GM19240 (cell line): ENCODE results near the gene THRAP3.

Experiments
- DNase-seq: peaks from one replicate; pipeline ENCODE4 v3.0.0; 2011; ENCODE audit warnings: low spot score; ENCODE audit not compliant: insufficient read length

Gene THRAP3

DNA sequence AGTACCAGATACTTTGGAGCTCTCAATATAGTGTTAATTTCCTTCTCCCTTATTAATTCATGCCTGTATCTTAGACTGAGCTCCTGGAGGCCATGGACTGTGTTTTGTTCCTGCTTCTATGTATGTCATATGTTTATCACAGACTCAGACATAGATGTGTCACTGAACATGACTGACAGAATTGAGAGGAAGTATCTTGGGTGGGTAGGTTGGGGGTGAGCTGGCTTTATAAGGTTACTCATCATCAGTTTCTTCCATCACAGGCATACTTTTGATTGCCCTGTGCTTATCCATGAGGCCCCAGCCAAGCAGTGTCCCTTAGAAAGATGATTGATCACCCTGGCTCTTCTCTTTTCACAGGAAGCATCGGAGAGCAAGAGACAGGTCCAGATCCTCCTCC is 76.3 kb downstream of the THRAP3 start:
- no peak for DNase-seq

DNA sequence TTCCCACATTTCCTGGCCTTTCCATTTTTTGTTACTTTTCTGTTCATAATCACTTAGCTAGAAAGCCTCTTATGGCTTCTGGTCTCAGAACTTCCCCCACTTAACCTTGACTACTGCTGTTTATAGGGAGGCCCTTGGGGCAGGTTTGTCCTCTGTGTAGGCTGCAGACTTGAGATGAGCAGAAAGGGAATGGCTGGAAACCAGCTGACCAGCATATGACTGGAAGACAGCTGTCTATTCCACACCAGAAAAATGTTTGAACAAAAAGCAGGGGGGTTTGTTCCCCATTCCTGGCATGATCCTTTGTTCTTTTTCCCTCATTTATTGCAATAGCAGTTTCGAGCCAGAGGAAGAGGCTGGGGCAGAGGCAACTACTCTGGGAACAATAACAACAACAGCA is 77.0 kb downstream of the THRAP3 start:
- DNase-seq = no peak

DNA sequence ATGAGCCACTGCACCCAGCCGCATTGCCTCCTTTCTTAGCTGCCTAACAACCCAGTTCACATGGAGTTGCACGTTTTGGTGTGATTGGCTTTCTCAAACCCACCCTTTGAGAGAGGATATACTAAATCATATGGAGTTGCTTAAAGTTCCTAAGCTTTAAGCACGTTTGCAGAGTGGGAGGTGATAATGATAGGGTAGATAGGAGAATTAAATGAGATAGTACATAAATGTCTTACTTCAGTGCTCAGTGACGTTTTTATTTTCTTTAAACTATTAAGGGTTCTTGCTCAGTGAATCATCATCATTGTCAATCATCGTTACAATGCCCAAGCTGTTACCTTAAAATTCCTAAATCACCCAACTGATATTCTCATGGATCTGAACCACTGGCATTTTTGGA is 79.0 kb downstream of the THRAP3 start:
- no peak for DNase-seq

DNA sequence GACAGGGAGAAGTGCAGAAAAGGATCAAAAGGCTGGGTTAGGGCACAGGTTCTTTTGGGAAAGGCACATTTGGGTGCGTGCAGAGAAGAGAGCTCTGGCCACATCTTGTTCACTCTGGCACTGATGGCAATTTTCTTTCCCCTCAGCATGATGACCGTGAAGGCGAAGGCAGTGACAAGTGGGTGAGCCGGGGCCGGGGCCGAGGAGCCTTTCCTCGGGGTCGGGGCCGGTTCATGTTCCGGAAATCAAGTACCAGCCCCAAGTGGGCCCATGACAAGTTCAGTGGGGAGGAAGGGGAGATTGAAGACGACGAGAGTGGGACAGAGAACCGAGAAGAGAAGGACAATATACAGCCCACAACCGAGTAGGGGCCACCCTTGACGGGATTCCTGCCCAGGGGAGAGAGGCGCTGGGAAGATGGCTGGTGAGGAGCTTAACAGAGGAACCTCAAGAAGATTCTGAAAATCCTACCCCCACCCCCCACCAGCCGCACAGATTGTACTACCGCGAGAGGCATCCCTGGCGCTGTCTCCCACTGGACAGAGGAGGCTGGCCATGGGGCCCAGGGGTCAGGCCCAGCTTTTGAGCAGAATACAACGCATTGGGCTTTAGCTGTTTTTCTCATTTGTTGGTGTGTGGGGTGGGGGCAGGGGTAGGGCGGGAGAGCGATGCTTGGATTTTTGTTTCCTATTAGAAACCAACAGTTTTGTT is 79.6 kb downstream of the THRAP3 start:
- DNase-seq = no peak

DNA sequence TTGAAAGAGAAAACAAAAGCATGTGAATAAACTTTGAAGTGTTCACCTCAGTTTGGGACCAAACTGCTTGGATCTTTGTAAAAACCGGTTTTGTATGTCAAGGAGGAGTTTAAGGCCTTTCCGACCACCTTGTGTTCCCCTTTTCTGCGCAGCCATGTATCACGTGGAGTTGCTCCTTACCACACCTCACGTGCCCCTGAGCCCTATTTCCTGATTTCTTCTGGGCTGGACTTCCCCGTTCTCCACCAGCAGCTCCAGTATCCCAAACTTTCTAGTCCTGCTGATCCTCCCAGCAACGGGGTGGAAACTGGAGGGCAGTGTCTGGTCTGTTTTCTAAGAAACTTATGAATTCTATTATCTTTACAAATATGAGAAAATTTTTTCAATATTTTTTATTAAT is 80.3 kb downstream of the THRAP3 start:
- DNase-seq = no peak

DNA sequence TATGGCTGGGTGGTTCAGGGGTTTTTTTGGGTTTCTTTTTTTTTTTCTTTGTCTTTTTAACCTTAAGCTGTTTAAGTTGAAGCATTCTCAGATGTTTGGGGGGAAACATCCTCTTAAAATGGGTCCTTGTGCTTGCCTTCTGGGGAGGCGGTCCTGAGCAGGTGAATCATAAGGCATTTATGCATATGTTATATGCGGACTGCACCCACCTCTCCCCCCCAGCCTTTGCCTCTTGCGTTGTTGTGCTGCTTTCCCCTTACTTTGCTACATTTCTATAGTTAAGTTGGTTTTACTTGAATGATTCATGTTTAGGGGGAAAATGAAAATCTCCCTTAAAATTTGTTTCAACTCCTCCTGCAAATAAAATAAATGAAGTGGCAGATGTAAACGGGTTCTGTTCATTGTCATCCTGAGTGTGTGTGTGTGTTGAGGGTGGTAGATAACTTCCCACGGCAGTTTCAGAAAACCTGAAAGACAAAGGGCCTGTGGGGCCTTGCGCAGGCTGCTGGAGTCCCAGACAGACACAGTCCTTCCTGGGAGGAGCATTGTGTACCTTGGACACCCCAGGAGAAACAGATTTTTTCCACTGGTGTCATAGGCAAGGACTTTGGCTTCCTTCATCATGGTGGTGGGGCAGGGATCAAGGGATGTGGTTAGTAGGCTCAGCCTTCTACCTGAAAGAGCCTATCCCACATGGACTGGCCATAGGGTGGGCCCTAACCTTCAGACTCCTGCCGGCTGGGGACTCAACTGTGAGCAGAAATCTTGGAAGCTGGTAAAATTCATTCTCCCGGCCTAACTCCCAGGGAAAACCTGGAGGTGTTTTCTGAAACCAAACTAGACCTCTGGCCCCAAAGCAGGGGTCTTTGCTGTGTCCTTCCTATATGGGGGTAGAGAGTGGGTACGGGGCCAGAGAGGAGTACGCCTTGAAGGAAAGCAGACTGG is 81.0 kb downstream of the THRAP3 start:
- DNase-seq = no peak

DNA sequence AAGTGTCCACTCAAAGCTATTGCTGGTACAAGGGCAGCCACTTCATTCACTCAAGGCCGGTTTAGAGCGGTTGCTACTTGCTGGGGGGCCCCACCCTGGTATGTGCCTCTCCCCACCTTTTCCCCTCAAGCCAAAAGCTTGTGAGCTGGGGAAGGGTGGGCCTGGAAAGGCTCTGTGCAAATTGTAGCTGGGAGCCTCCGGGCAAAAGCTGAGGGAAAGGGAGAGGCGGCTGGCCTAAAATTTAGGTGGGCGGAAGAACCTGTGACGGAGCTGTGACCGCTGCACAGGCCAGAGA is 81.6 kb downstream of the THRAP3 start:
- no peak for DNase-seq

DNA sequence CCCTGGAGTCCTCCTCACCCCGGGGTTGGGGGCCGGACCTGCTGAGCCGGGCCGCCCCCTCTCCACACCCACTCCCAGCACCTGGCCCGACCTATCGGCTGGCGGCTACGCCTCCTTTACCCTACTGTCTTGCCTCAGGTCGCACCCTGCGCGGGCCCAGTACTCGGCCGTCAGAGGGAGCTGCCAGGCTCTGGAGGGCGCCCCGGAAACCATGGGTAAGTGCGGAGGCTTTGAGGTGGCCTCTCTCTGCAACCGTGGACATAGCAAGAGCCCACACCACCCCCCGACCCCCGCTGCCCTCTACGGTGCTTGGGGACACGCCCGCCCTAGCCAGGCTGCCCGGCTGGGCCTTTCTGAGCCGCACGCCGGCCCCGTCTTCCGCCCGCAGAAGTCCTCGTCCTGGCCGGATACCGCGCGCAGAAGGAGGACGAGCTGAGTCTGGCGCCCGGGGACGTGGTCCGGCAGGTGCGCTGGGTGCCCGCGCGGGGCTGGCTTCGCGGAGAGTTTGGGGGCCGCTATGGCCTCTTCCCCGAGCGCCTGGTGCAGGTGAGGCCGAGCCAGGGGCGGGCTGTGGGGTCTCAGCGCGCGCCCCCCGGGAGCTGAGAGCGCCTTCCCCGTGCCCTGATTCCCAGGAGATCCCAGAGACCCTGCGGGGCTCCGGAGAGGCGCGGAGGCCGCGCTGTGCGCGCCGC is 82.1 kb downstream of the THRAP3 start, which contains the start of gene SH3D21:
SH3D21 (plus strand) TSS at position 159 of the 692 bp plus-strand sequence; CDS start at position 212, 53 bp downstream.
- no peak for DNase-seq

DNA sequence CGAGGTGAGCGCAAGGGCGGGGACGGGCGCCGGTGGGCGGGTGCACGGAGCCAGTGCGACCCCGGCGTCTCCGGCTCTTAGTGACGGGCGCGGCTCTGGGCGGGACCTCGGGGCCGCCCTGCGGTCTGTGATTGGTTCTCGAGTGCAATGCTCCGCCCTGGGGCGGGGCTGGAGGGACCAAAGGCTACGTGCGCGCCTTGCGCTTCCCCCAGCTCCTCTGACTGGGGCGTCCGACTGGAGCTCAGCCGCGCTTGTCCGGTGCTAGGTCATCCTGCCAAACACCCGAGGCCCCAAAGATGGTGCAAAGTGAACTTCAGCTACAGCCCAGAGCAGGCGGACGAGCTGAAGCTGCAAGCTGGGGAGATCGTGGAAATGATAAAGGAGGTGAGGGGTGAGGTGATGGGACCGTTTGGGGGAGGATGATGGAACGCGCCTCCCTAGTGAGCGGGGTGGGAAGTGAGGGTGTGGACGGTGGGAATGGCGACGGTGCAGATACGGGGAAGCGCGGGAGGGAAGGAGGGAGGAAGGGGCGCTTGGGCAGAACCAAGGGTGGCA is 82.7 kb downstream of the THRAP3 start:
- DNase-seq = peak; percentile 97

DNA sequence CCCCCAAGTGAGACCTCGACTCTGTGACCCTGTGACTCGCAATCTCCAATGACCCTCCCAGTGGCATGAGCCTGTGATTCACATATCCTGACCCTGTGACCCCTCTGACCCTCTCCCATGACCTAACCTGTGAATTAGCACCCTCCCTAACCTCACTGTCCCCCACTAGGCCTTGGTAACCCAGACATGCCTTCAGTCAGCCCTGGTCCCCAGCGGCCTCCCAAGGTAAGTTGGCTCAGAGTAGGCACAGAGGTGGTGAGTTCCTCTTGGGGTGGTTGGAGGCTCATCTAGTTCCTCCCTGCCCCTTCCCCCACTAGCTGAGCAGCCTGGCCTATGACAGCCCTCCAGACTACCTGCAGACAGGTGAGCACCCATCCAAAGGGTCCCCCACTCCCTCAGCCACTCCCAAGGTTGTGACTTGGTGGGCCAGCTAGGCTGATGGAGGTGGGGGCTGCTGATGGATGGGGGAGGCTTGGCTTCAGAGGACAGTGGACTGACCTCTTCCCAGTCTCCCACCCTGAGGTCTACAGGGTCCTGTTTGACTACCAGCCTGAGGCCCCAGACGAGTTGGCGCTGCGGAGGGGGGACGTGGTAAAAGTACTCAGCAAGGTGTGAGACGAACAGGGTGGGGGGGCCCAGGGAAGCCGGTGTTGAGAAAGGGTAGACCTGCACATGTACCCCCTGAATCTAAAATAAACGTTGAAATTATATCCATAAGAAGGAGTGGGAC is 83.5 kb downstream of the THRAP3 start:
- no peak for DNase-seq

DNA sequence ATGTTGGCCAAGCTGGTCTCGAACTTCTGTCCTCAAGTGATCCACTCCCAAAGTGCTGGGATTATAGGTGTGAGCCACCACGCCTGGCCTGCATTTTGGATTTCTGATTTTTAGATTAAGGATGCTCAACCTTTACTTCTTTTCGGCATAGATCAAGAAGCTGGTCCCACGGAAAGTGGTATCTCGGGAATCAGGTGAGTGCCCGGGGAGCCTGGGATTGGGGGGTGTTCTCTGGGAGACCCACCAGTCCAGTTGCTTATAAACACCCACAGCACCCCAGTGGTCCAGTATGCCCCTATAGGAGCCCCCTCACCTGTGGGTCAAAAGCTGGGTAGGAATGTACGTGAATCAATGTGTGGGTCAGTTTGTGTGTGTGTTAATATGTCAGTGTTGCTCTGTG is 85.2 kb downstream of the THRAP3 start:
- no peak for DNase-seq

DNA sequence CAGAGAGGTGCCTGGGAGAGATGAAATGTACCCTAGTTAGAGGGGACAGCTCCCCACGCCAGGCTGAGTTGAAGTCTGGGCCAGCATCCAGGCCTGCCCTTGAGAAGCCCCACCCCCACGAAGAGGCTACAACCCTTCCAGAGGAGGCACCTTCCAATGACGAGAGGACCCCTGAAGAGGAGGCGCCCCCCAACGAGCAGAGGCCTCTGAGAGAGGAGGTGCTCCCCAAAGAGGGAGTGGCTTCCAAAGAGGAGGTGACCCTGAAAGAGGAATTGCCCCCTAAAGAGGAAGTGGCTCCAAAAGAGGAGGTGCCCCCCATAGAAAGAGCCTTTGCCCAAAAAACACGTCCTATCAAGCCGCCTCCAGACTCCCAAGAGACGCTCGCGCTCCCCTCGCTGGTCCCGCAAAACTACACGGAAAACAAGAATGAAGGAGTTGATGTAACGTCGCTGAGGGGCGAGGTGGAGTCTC is 96.1 kb downstream of the THRAP3 start:
- no peak for DNase-seq

DNA sequence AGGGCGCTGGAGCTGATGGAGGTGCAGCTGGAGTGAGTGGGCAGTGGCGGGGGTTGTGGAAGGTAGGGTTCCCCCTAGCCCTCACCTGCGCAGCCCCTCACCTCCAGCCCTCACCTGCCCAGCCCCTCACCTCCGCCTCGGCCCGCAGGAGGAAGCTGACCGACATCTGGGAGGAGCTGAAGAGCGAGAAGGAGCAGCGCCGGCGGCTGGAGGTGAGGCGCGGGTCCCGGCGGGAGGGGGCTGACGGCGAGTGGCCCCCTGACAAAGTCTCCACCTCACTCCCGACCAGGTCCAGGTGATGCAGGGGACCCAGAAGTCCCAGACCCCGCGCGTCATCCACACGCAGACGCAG is 96.5 kb downstream of the THRAP3 start:
- DNase-seq = no peak

DNA sequence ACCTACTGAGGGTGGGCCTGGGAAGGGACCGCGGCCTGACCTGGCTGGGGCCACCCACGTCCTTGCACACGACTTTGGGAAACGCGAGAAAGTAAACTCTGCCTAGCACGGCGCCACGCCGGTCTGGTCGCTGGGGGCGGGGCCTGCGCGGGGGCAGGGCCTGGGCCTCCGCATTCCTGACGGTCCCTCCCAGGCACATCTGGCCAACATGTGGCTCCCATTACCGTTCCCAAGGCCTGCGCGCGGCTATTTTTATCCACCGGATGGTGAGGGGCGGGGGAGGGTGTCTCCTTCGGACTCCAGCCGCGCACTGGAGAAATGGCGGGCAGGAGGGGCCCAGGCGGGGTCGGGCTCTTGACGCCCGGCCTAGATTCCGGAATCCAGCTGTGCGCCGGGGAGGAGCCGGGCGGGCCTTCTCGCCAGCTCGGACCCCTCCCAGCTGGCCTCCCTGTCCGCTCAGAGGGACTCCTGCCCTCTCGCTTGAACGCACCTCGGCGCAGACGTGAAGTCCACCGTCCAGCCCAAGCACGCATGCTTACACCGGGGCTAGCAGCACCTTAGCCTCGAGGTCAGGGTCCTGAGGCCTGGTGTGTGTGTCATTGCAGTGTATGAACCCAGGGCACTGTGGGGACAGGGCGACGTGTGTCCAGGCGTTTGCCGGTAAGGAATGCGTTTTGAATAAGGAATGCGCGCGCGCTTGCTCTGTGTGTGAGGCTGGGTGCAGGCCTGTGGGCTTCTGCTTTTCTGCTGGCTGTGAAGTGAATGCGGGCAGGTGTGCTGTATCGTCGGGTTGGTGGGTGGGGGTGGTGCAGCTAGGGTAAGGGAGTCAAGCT is 97.1 kb downstream of the THRAP3 start:
- no peak for DNase-seq

DNA sequence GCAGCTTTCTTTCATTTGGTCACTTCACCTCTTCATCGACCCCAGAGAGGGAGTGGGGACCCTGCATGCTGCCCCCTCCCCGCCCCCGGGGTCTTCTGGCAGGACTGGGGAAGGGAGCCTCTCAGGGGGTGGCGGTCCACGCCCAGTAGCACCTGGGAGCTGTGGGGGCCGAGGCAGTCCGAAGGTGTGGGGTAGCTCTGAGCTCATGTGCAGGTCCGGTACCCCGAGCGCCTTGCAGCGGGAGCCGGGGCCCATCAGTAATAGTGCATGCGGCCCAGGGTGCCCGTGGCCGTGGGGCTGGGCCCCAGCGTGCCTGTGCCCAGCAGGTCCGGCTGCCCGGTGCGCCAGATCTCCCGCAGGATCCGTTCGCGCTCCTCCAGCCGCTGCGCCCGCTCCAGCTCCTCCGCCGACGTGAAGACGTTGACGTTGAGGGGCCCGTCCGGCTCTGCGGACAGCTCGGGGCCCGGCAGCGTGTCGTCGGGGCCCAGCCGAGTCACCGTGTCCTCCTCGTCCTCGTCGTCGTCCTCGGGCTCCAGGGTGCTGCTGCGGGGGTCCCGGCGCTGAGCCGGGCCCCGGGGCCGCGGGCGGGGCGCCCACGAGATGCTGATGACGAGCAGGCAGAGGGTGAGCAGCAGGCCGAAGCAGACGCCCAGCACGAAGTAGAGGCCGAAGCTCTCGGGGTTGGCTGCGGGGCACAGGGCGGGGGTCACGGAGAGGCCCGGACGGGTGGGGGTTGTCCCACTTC is 98.0 kb downstream of the THRAP3 start:
- no peak for DNase-seq

DNA sequence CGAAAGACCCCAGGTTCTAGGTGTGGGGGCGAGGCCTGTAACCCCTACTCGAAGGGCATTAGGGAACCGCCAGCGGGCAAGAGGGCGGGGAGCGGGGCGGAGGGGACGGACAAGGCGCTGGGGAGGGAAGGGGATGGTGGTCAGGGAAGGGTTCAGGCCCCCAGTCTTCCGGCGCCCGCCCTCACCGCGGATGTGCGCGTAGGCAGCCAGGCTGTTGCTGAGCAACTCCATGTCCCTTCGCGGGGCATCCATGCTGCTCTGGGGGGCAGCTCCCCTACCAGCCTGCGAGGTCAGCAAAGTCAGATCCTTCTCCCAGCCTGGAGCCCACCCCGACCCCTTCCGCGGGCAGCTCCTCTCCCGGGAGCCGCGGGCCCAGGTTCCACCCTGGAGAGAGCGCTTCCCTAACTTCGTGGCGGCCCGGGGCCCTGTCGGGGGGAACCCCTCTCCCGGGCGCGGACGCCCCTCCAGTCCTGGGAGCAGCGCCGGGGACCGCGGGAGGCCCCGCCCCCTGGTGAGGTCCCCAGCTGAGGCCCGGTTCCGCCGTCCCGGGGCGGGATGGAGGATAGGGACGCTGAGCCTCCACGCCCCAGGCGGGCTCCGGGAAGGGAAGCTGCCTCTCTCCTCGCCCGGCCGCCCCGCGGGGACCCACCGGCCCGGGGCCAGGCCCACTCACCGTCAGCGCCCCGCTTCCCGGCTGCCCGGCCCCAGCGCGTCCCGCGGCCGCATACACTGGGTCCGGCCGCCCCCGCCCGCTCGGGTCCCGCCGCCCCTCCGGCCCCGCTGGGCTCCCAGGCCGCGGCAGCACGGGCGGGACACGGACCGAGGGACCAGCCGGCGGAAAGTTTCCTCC is 98.8 kb downstream of the THRAP3 start:
- DNase-seq = no peak

DNA sequence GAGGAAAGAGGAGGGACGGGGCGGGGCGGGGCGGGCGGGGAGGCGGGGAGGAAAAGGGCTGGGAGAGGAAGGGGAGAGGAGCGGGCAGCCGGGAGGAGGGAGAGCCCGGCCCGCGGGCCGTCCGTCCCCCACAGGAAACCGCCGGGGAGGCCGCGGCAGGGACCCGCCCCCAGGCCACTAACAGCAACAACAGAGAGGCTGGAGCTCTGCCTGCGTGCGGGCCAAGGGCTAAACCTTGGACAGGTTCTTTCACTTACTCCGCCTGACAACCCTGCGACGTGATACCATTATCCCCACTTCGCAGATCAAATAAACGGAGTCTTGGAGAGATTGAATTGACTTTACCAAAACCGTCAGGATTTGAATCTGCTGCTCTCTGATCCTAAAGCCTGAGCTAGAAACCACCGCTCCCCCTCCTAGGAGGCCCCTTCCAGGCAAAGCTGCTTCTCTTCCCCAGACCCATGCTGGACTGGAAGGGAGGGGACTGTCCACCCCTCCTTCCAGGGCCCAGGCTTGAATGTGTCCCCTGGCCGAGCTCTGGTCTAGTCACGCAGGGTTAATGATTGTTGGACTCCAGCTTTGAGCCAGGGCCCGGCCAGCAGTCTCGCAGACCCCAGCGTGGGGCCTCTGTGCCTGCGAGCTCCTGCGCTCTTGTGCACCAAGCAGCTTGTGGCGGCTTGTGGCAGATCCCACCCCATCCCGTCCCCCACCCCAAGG is 99.6 kb downstream of the THRAP3 start, which contains the start of gene EVA1B:
EVA1B (minus strand) TSS at position 10 of the 717 bp plus-strand sequence. CDS start 608 bp downstream, outside the sequence.
- no peak for DNase-seq

DNA sequence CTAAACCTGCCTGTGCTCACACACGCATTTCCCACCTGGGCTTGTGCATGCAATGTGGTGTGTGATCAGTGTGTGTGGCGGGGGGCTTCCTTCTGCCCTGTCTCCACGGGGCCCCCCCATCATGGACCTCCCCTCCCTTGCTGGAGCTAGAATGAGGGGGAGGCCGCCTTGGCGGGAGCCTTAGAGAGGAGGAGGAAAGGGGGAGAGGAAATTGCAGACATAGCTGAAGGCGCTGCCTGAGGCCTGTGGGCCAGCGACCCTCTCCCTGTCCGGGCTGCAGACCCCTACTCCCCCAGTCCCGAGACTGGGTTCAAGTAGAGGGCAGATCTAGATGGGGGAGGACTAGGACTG is 100.1 kb downstream of the THRAP3 start:
- DNase-seq = no peak
